Endodermal cell (in vitro differentiated cells): ENCODE measurements around the gene SYNDIG1L. TPM values are rescaled to one million over a fixed set of nuclear protein-coding genes. Genes with fewer than 3 reads are reported as not detected.

Experiments
- DNase-seq: peaks from one replicate; pipeline ENCODE4 v3.0.0-alpha.2; 2017
- H3K27ac ChIP-seq: 2 replicates; pipeline ENCODE4 v1.5.1; 2013; ENCODE audit warnings: mild to moderate bottlenecking, low read depth, low read length, moderate library complexity
- H3K27me3 ChIP-seq: 2 replicates; pipeline ENCODE4 v1.6.1; 2013; ENCODE audit warnings: mild to moderate bottlenecking, low read length, moderate library complexity; ENCODE audit not compliant: insufficient read depth, control insufficient read depth, poor library complexity, severe bottlenecking
- H3K36me3 ChIP-seq: 2 replicates; pipeline ENCODE4 v1.7.0; 2013; ENCODE audit warnings: mild to moderate bottlenecking, low read length, moderate library complexity; ENCODE audit not compliant: control insufficient read depth, insufficient read depth
- H3K4me1 ChIP-seq: one replicate; pipeline ENCODE4 v1.7.0; 2013; ENCODE audit warnings: low read length; ENCODE audit not compliant: control insufficient read depth, insufficient read depth
- H3K4me3 ChIP-seq: 2 replicates; pipeline ENCODE4 v1.5.1; 2013; ENCODE audit warnings: mild to moderate bottlenecking, low read length, moderate library complexity
- H3K9ac ChIP-seq: 2 replicates; pipeline ENCODE4 v1.6.1; 2013; ENCODE audit warnings: mild to moderate bottlenecking, low read length, moderate library complexity; ENCODE audit not compliant: poor library complexity, severe bottlenecking; ENCODE audit errors: extremely low read depth
- H3K9me3 ChIP-seq: 2 replicates; pipeline ENCODE4 v1.6.1; 2013; ENCODE audit warnings: mild to moderate bottlenecking, low read length, moderate library complexity; ENCODE audit not compliant: control insufficient read depth
- H3K27ac Mint-ChIP-seq: 2 replicates; pipeline ENCODE4 v1.8.0; 2020; ENCODE audit warnings: mixed read lengths
- H3K27me3 Mint-ChIP-seq: 2 replicates; pipeline ENCODE4 v1.8.0; 2021; ENCODE audit warnings: mild to moderate bottlenecking, mixed read lengths; ENCODE audit not compliant: insufficient read depth
- H3K36me3 Mint-ChIP-seq: 2 replicates; pipeline ENCODE4 v1.8.0; 2020; ENCODE audit warnings: low read depth, mixed read lengths
- H3K4me1 Mint-ChIP-seq: 2 replicates; pipeline ENCODE4 v1.8.0; 2020; ENCODE audit warnings: mixed read lengths
- H3K4me3 Mint-ChIP-seq: 2 replicates; pipeline ENCODE4 v1.8.0; 2020; ENCODE audit warnings: mild to moderate bottlenecking, moderate library complexity, mixed read lengths
- H3K9me3 Mint-ChIP-seq: 2 replicates; pipeline ENCODE4 v1.8.0; 2020; ENCODE audit warnings: mild to moderate bottlenecking, mixed read lengths
- WGBS, 2 experiments: methylation state at CpG; one replicate each; pipeline versions ENCODE4 v1.1.5 to v1.1.7; 2013; ENCODE audit warnings: missing lambda C conversion rate in 2 of 2, mixed read lengths in 1 of 2; ENCODE audit not compliant: insufficient coverage in 1 of 2, insufficient read length in 1 of 2; 5-methylcytosine and 5-hydroxymethylcytosine counted together
- long read RNA-seq, 4 experiments: library from polyadenylated mRNA in 2 of 4; library from RNA in 1 of 4; library from capped mRNA in 1 of 4; stranded (forward) in 3 of 4; unstranded in 1 of 4; transcript quantifications; one replicate each; pipeline ENCODE4 v2.0.0, GENCODE V29; 2020 to 2021; ENCODE audit warnings: inconsistent platforms in 1 of 4
- polyA plus RNA-seq, 2 experiments: library from polyadenylated mRNA; stranded (reverse); fragments of 50-300 nt; gene quantifications; one replicate each; pipeline ENCODE4 v1.2.3, GENCODE V29; 2013
- total RNA-seq, 2 donors: library from RNA; stranded (reverse); fragmentation: NEBNext Ultra II Directional in 1 of 2; extraction: Animal tissue kit (Norgen Biotek cat#: 25700) in 1 of 2; gene quantifications; 2 replicates in 1 of 2; 3 replicates in 1 of 2; pipeline ENCODE4 v1.2.1, GENCODE V29; 2021
- TF ChIP-seq, protein P1 (sequence below): fragments of 200-600 bp; sonication (generic); conservative IDR thresholded peaks from 2 replicates; pipeline ENCODE4 v1.5.0; 2021; ENCODE audit warnings: antibody characterized with exemption, mild to moderate bottlenecking

SYNDIG1L gene
- total RNA-seq = 1 to 10 TPM; 2.0 to 4.1 TPM
- polyA plus RNA-seq (2013, experiment 1 of 2) = 0.57 TPM
- 0.79 TPM for polyA plus RNA-seq (2013, experiment 2 of 2)
- long read RNA-seq, experiment 1, partial matches to known transcripts = 3 of 5 reads
- long read RNA-seq, experiment 1, other reads (novel, unspliced or antisense) = 1 of 5 reads
- long read RNA-seq, experiment 2, partial matches to known transcripts = 0 of 8 reads
- long read RNA-seq, experiment 2, other reads (novel, unspliced or antisense) = 3 of 8 reads
- long read RNA-seq, experiment 3, partial matches to known transcripts = 0 of 3 reads
- long read RNA-seq, experiment 3, other reads (novel, unspliced or antisense) = 1 of 3 reads
- long read RNA-seq, experiment 4, partial matches to known transcripts = 0 of 1 reads
- long read RNA-seq, experiment 4, other reads (novel, unspliced or antisense) = 1 of 1 reads

DNA sequence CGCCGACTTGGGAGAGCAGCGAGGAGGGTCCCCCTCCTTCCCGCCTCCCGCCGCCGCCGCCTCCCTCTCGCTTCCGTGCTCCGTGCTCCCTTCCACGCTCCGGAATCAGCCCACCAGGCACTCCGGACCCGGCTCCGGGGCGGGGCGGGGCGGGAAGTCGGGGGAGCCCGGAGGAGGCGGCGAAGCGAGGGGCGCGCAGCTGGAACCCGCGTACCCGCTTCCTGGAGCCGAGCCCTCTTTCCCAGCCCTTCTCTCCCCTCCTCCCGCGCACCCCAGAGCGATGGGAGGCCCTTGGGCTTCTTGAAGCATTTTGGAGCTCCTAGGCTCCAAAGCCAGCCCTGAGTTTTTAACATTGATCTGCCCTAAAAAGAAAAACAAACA, at the start of gene SYNDIG1L:
Gene SYNDIG1L (minus strand): TSS at position 9 of the 381 bp plus-strand sequence. CDS start 16,466 bp downstream, outside the sequence.
- H3K27me3 ChIP-seq = peaks cover 20% of the 10 kb centered on the region
- Mint-ChIP-seq H3K4me3 (peak within 1 kb of the TSS; percentile 47), H3K4me1 (peaks cover 31% of the 10 kb centered on the region), H3K27me3 (peaks cover 55% of the 10 kb centered on the region), H3K36me3 (no peaks in the 10 kb centered on the region), H3K9me3 (no peaks in the 10 kb centered on the region), H3K27ac (no peak within 1 kb of the TSS)
- H3K4me1 ChIP-seq = peaks cover 10% of the 10 kb centered on the region
- H3K9me3 ChIP-seq = no peaks in the 10 kb centered on the region
- whole genome bisulfite sequencing, 2 experiments = 8 to 18% methylated on average over 3 to 33 of the region's 33 CpGs
- H3K27ac ChIP-seq = no peak within 1 kb of the TSS
- no peak for DNase-seq
- TF ChIP-seq, protein P1, sequence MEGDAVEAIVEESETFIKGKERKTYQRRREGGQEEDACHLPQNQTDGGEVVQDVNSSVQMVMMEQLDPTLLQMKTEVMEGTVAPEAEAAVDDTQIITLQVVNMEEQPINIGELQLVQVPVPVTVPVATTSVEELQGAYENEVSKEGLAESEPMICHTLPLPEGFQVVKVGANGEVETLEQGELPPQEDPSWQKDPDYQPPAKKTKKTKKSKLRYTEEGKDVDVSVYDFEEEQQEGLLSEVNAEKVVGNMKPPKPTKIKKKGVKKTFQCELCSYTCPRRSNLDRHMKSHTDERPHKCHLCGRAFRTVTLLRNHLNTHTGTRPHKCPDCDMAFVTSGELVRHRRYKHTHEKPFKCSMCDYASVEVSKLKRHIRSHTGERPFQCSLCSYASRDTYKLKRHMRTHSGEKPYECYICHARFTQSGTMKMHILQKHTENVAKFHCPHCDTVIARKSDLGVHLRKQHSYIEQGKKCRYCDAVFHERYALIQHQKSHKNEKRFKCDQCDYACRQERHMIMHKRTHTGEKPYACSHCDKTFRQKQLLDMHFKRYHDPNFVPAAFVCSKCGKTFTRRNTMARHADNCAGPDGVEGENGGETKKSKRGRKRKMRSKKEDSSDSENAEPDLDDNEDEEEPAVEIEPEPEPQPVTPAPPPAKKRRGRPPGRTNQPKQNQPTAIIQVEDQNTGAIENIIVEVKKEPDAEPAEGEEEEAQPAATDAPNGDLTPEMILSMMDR = no peak
- H3K9ac ChIP-seq = no peak within 1 kb of the TSS
- H3K4me3 ChIP-seq = no peak within 1 kb of the TSS
- no peaks in the 10 kb centered on the region for H3K36me3 ChIP-seq

DNA sequence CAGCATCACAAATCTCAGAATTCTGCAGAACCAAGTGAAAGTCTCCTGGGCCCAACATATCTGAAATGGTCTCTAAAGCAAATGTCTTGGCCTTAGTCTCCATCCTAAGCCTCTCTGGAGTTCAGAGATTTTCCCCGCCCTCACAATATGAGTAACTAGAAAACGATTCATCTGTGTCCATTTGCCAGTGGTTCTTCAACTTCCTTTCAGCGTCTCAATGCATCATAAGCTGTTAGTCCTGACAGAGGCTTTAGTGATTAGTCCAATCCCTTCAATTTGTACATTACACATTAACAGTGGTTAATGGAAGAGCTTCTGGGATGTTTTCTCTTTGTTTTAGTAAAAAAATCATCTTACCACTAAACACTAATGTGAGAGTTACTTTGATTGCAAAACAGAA, 49.7 kb upstream of the SYNDIG1L start:
- no peaks in the 10 kb centered on the region for H3K9me3 Mint-ChIP-seq
- 94 to 100% methylated on average over 2 to 3 of the region's 3 CpGs for WGBS, 2 experiments
- H3K36me3 Mint-ChIP-seq = peaks cover 71% of the 10 kb centered on the region

DNA sequence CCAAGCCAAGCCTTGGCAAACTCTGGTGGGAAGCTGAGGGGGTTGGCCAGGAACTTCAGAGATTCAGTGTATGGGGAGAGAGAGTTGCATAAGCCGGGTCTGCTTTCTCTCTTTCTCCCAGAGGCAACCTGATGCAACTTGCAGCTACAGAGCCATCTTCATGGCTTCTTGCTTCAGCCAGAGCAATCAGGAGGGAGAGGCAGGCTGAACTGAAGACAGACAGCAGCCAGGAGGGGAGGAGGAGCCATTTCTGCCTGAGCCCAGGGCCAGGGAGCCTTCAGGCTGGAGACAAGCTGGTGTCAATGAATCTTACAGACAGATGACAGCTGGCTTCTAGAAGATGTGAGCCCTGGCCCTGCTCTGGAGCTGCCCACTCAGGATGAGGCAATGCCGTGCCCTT, 48.4 kb upstream of the SYNDIG1L start:
- H3K36me3 ChIP-seq = peaks cover 74% of the 10 kb centered on the region
- WGBS, 2 experiments = 100% methylated on average over 2 of the region's 2 CpGs
- no peak for DNase-seq
- H3K4me1 ChIP-seq = peaks cover 8% of the 10 kb centered on the region
- no peak overlapping the region for H3K27ac Mint-ChIP-seq
- no peaks in the 10 kb centered on the region for H3K27me3 Mint-ChIP-seq
- H3K4me3 Mint-ChIP-seq = no peak overlapping the region
- H3K27ac ChIP-seq = no peak overlapping the region
- H3K9me3 Mint-ChIP-seq = no peaks in the 10 kb centered on the region
- peaks cover 59% of the 10 kb centered on the region for H3K36me3 Mint-ChIP-seq
- no peak overlapping the region for H3K4me3 ChIP-seq
- TF ChIP-seq, protein P1 = no peak
- H3K9me3 ChIP-seq = no peaks in the 10 kb centered on the region
- no peak overlapping the region for H3K9ac ChIP-seq
- H3K27me3 ChIP-seq = no peaks in the 10 kb centered on the region
- H3K4me1 Mint-ChIP-seq = peaks cover 48% of the 10 kb centered on the region

More for the DNA sequence above, 49.7 kb upstream of the SYNDIG1L start:
- Histone ChIP-seq H3K9me3 (no peaks in the 10 kb centered on the region), H3K9ac (no peak overlapping the region), H3K4me1 (peaks cover 5% of the 10 kb centered on the region), H3K36me3 (peaks cover 87% of the 10 kb centered on the region), H3K27me3 (no peaks in the 10 kb centered on the region), H3K4me3 (no peak overlapping the region), H3K27ac (no peak overlapping the region)
- H3K27me3 Mint-ChIP-seq = no peaks in the 10 kb centered on the region
- H3K4me1 Mint-ChIP-seq = peaks cover 37% of the 10 kb centered on the region
- no peak for DNase-seq
- no peak overlapping the region for H3K4me3 Mint-ChIP-seq
- TF ChIP-seq, protein P1 = no peak
- H3K27ac Mint-ChIP-seq = no peak overlapping the region
